MCF 10A (cell line): ENCODE data around the gene UPF2. TPM values are rescaled to one million over a fixed set of nuclear protein-coding genes. Genes with fewer than 3 reads are reported as not detected.
A peak's percentile ranks its signal among the peaks of the same experiment; 100 is the strongest.
"Not testable (repeated sequence)": the region's sequence is repeated elsewhere in the genome, so short reads cannot be mapped to it uniquely, and the experiment has no call there.

Source experiments
- BruUV-seq: library from RNA; stranded (reverse); fragments of 400-500 nt; replicated peaks from 2 replicates; lab custom pipeline; 2021; lab: Mats Ljungman, UMichigan
- CTCF ChIA-PET: fragments of 300-600 bp; sonication (Branson Sonifier 250); formaldehyde crosslinking; extraction: SDS; loops from one replicate; lab custom pipeline; 2021; ENCODE audit warnings: antibody characterized with exemption, inconsistent platforms; lab: Yijun Ruan, JAX
- POLR2A ChIA-PET: fragments of 300-600, 350-650 bp; sonication (Branson Sonifier 250); formaldehyde crosslinking; extraction: SDS; loops from one replicate; lab custom pipeline; 2020; ENCODE audit warnings: antibody characterized with exemption, inconsistent platforms; lab: Yijun Ruan, JAX
- DNase-seq: peaks from one replicate; pipeline ENCODE4 v3.0.0-alpha.2; 2018; ENCODE audit not compliant: unreplicated experiment
- H3K27ac Mint-ChIP-seq: one replicate; pipeline ENCODE4 v1.8.0; 2022; ENCODE audit warnings: mild to moderate bottlenecking, low read depth, mixed read lengths; ENCODE audit not compliant: unreplicated experiment
- H3K27me3 Mint-ChIP-seq: one replicate; pipeline ENCODE4 v1.8.0; 2022; ENCODE audit warnings: mixed read lengths; ENCODE audit not compliant: insufficient read depth, unreplicated experiment
- H3K36me3 Mint-ChIP-seq: one replicate; pipeline ENCODE4 v1.8.0; 2022; ENCODE audit warnings: mild to moderate bottlenecking, moderate library complexity, mixed read lengths; ENCODE audit not compliant: insufficient read depth, unreplicated experiment
- H3K4me1 Mint-ChIP-seq: one replicate; pipeline ENCODE4 v1.8.0; 2022; ENCODE audit warnings: mixed read lengths; ENCODE audit not compliant: insufficient read depth, unreplicated experiment
- H3K4me3 Mint-ChIP-seq: one replicate; pipeline ENCODE4 v1.8.0; 2022; ENCODE audit warnings: mild to moderate bottlenecking, moderate library complexity, mixed read lengths; ENCODE audit not compliant: unreplicated experiment
- H3K9me3 Mint-ChIP-seq: one replicate; pipeline ENCODE4 v1.8.0; 2022; ENCODE audit warnings: mixed read lengths; ENCODE audit not compliant: unreplicated experiment
- CTCF ChIP-seq: fragments of 200-600 bp; IDR thresholded peaks from one replicate; pipeline ENCODE4 v1.8.0; 2022; ENCODE audit warnings: antibody characterized with exemption, mild to moderate bottlenecking; ENCODE audit not compliant: unreplicated experiment
- intact Hi-C: fragments of 100-400 bp; cut with micrococcal nuclease; formaldehyde crosslinking; loops from 2 replicates; pipeline ENCODE4 v1.14.1; 2022
- total RNA-seq: library from RNA; stranded (reverse); gene quantifications from 2 replicates; pipeline ENCODE4 v1.2.3, GENCODE V29; 2022

UPF2 gene
- total RNA-seq, 1 experiment from 2014 or later, result 24.7 TPM

GRCh38 chr10:11988924-11989323 lies 53.7 kb downstream of the UPF2 start:
- intact Hi-C loops, result loop anchor here (10.0 kb wide), 1 partner anchor 474 kb away; no protein-coding TSS in a partner anchor
- Mint-ChIP-seq H3K4me1 (no peaks in the 10 kb centered on the region), H3K4me3 (no peak overlapping the region), H3K36me3 (peaks cover 51% of the 10 kb centered on the region), H3K27me3 (no peaks in the 10 kb centered on the region), H3K9me3 (no peaks in the 10 kb centered on the region), H3K27ac (no peak overlapping the region)
- no TSS peak for BruUV-seq
- CTCF ChIA-PET, result interaction anchor here (1.0 to 2.2 kb wide), 5 partner anchors 9 to 722 kb away, joined by 3 to 16 read pairs (median 6); no protein-coding TSS in a partner anchor
- POLR2A ChIA-PET, result interaction anchor here (0.7 kb wide), 1 partner anchor 117 kb away, joined by 3 read pairs; no protein-coding TSS in a partner anchor
- DNase-seq, result no peak
- no peak for TF ChIP-seq CTCF

GRCh38 chr10:11986593-11987216 lies 55.9 kb downstream of the UPF2 start:
- ChIA-PET POLR2A (interaction anchor here (0.6 to 1.3 kb wide), 4 partner anchors 194 to 1114 kb away, joined by 3 to 4 read pairs (median 3); no protein-coding TSS in a partner anchor), CTCF (interaction anchor here (0.6 to 3.6 kb wide), 51 partner anchors 8 to 722 kb away, joined by 3 to 53 read pairs (median 4); no protein-coding TSS in a partner anchor)
- H3K4me1 Mint-ChIP-seq, result no peaks in the 10 kb centered on the region
- H3K27me3 Mint-ChIP-seq, result no peaks in the 10 kb centered on the region
- H3K9me3 Mint-ChIP-seq, result no peaks in the 10 kb centered on the region
- peak; percentile 85 for DNase-seq
- intact Hi-C loops, result loop anchor here (1.0 to 10.0 kb wide), 4 partner anchors 166 to 472 kb away; no protein-coding TSS in a partner anchor
- no peak overlapping the region for H3K27ac Mint-ChIP-seq
- peaks cover 37% of the 10 kb centered on the region for H3K36me3 Mint-ChIP-seq
- H3K4me3 Mint-ChIP-seq, result no peak overlapping the region
- peak; percentile 92 for TF ChIP-seq CTCF
- no TSS peak for BruUV-seq

- DNase-seq, result no peak
- H3K4me1 Mint-ChIP-seq, result no peaks in the 10 kb centered on the region
- TF ChIP-seq CTCF, result no peak
- no peaks in the 10 kb centered on the region for H3K9me3 Mint-ChIP-seq
- H3K27ac Mint-ChIP-seq, result no peak overlapping the region
- intact Hi-C loops, result loop anchor here (10.0 kb wide), 1 partner anchor 467 kb away; no protein-coding TSS in a partner anchor
- ChIA-PET POLR2A (interaction anchor here (0.6 kb wide), 1 partner anchor 49 kb away, joined by 3 read pairs; no protein-coding TSS in a partner anchor), CTCF (no interaction called here)
- BruUV-seq, result no TSS peak
- no peak overlapping the region for H3K4me3 Mint-ChIP-seq
- H3K27me3 Mint-ChIP-seq, result no peaks in the 10 kb centered on the region
- H3K36me3 Mint-ChIP-seq, result peaks cover 69% of the 10 kb centered on the region
Observed at GRCh38 chr10:11982253-11982652, 60.4 kb downstream of the UPF2 start.

GRCh38 chr10:11975795-11976194 lies 66.8 kb downstream of the UPF2 start:
- no TSS peak for BruUV-seq
- no peak overlapping the region for H3K27ac Mint-ChIP-seq
- peaks cover 57% of the 10 kb centered on the region for H3K36me3 Mint-ChIP-seq
- CTCF ChIA-PET, result interaction anchor here (0.6 to 1.3 kb wide), 9 partner anchors 9 to 1141 kb away, joined by 3 to 8 read pairs (median 3); no protein-coding TSS in a partner anchor
- intact Hi-C loops, result no loop called here
- no peaks in the 10 kb centered on the region for H3K9me3 Mint-ChIP-seq
- DNase-seq, result peak; percentile 14
- no peak overlapping the region for H3K4me3 Mint-ChIP-seq
- no peaks in the 10 kb centered on the region for H3K4me1 Mint-ChIP-seq
- POLR2A ChIA-PET, result interaction anchor here (0.6 kb wide), 1 partner anchor 130 kb away, joined by 4 read pairs; no protein-coding TSS in a partner anchor
- no peak for TF ChIP-seq CTCF
- no peaks in the 10 kb centered on the region for H3K27me3 Mint-ChIP-seq

- H3K27ac Mint-ChIP-seq, H3K9me3 Mint-ChIP-seq, intact Hi-C loops, H3K27me3 Mint-ChIP-seq, H3K4me1 Mint-ChIP-seq, BruUV-seq, H3K4me3 Mint-ChIP-seq, DNase-seq: not testable (repeated sequence)
- POLR2A ChIA-PET, result interaction anchor here (1.0 kb wide), 1 partner anchor 69 kb away, joined by 3 read pairs; no protein-coding TSS in a partner anchor
- CTCF ChIA-PET, result interaction anchor here (1.1 kb wide), 2 partner anchors 13 to 15 kb away, joined by 3 to 7 read pairs; no protein-coding TSS in a partner anchor
- H3K36me3 Mint-ChIP-seq, result peaks cover 41% of the 10 kb centered on the region
Observed at GRCh38 chr10:11972523-11972922, 70.1 kb downstream of the UPF2 start.
